OCI-LY7 (cell line): ENCODE results near the gene PHAF1.

ENCODE experiments used
- CTCF ChIP-seq: fragments of 200-600 bp; sonication (generic); conservative IDR thresholded peaks from 2 replicates; pipeline ENCODE4 v1.5.1; 2014; ENCODE audit warnings: mild to moderate bottlenecking, antibody characterized with exemption, low read length, moderate library complexity, mixed read lengths
- EZH2phosphoT487 ChIP-seq: fragments of 200-600 bp; sonication (generic); IDR thresholded peaks from 2 replicates; pipeline ENCODE4 v1.6.1; 2018; ENCODE audit warnings: low read depth, borderline replicate concordance, mild to moderate bottlenecking, mixed run types, antibody characterized with exemption, low read length, moderate library complexity, mixed read lengths

GRCh38 chr16:67190041-67190440, 80.3 kb downstream of the PHAF1 start, which contains the start of gene EXOC3L1:
- TF ChIP-seq EZH2phosphoT487 (no peak), CTCF (no peak)
